K562 treated with DMSO at 1 percent for 4 hours (cell line): ENCODE measurements around the gene HTR6. TPM values are rescaled to one million over a fixed set of nuclear protein-coding genes. Genes with fewer than 3 reads are reported as not detected.

ENCODE experiments used
- total RNA-seq: library from RNA; unstranded; fragments of 300-600 nt; gene quantifications from 2 replicates; pipeline ENCODE4 v1.2.3, GENCODE V29; 2022; ENCODE audit not compliant: insufficient read depth

The HTR6 gene
- total RNA-seq = not detected in 2 replicates

DNA sequence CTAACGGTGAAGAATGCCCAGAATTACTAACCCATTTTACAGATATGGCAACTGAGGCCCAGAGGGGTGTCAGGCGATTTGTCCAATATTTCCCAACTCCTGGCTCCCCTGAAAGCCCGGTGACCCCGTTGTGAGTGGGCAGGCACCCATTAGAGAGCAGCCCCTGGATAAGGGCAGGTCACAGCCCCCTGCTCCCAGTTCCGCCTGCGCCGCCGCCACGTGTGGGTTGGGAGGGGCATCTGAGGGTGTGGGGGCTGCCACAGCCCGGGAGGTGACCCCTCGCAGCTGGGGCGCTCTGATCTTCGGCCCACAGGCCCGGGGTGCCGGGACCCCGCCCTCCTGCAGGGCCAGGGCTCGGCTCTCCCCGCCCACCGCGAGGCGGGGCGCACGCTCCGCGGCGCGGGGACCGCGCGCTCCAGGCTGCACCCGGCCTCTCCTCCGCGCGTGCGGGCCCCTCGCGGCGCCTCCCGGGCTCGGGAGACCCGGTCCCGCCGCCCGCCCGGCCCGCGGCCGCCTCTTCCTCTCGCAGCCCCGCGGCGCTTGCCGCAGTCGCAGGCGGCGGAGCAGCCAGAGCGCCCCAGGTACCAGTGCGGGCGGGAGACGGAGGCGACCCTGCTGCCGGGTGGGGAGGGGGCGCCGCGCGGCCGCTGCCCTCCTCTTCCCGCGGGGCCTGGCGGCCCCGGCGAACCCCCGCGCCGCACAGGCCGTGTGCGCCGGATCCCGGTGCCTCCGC lies at the start of gene HTR6:
TSS of gene HTR6 (plus strand) at position 423 of the 733 bp plus-strand sequence. CDS start 879 bp downstream, outside the sequence.

DNA sequence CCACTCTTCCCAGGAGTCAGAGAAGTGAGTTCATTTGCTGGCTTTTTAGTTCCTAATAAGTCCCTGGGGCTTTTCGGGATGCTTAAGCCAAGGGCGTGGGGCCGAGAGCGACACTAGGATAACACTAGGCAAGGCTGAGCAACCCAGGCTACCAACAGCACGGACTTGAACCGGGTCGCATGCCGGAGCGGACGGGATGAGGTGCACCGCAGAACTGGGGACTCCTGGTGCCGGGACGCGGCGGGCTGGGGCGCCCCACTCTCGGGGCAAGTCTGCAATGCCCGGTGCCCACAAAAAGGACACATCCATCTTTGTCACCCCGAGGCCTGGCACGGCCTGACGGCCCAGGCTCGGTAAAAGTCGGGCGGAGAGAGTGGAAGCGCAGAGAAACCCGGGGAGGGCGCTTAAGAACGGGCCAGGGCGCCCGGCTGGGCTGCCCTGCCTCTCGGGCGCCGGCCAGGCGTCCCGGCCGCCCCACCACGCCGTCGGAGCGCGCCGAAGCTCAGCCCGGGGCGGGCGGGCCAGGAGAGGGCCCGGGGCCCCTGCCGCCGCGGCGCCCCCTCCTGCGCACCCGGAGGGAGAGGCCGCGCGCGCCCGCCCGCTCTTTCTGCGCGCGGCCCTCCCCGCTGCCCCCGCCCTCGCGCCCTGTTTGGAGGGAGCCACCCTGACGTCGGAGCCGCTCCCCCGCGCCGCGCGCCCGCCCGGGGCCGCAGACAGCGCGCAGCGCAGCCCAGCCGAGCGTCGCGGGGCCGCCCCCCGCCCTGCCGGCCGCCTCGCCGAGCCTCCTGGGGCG lies 20.9 kb upstream of the HTR6 start, which contains the start of gene NBL1:
TSS of gene NBL1 (plus strand) at position 710 of the 793 bp plus-strand sequence. CDS start 10,720 bp downstream, outside the sequence.

Other genes starting within 250 kb of the HTR6 start
- gene CAPZB, start 179.3 kb upstream of the HTR6 start, total RNA-seq = 260 and 287 TPM in 2 replicates
- 0.75 TPM in 1 of 2 replicates, not detected in the other for gene NBL1, start 20.6 kb upstream of the HTR6 start, total RNA-seq
- gene TMCO4, start 135.0 kb downstream of the HTR6 start, total RNA-seq = 2.8 and 3.5 TPM in 2 replicates
- gene RNF186, start 150.4 kb downstream of the HTR6 start, total RNA-seq = not detected in 2 replicates
- gene OTUD3, start 217.5 kb downstream of the HTR6 start, total RNA-seq = 4.3 and 6.6 TPM in 2 replicates